ENCODE measurements around the gene LHX5.

Gene LHX5

DNA sequence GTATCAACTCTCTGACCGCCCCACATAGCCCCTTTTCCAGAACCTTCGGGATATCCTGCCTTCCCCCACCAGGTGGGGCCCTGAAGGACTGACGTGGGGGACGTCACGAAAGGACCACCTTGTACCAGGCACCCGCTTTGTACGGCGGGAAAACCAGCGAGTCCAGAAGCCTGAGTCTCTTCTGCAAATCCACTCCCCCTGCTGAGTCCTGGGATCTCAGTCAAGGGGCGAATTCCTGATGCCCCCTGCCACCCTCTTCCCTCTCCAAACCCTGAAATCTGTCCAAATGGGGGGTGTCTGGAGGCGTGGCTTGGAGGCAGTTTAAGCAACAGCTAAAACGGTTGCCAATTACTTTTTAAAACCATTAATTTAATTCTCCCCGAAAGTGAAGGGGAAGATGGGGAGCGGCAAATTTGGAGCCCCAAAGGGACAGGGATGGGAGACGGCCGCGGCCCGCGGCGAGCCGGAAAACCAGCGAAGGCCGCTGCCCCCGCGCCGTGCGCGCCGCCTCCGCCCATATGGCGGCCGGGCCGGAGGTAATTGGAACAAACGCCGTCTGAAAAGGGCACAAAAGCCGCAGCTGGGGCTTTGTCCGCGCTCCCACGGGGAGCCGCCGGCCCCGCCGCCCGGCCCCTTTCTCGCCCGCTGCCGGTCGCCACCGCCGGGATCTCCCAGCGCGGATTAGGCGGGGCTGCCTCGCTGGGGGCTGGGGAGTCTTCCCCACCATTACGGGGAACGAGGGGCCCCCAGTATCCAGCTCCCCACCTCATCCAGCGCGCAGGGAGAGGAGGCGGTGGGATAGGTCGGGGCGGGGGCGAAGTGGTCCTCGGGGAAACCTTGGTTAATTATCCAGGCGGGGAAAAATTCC, 6.6 kb downstream of the LHX5 start:
- no peak for FAIRE-seq

DNA sequence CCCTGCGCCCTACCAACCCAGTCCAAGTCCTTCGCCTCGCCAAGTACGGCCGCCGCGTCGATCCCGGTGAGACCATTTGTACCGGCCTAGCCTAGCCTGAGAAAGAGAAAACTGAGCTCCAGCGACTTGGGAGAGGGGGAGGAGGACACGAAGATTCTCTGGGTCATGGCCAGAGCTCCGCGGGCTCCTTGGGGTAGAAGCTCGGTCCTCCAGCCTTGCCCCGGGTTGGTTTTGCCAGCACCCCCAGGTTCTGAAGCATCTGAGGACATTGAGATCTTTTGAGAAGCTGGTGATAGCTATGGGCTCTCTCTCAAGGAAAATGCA, 7.3 kb downstream of the LHX5 start:
- no peak for FAIRE-seq

DNA sequence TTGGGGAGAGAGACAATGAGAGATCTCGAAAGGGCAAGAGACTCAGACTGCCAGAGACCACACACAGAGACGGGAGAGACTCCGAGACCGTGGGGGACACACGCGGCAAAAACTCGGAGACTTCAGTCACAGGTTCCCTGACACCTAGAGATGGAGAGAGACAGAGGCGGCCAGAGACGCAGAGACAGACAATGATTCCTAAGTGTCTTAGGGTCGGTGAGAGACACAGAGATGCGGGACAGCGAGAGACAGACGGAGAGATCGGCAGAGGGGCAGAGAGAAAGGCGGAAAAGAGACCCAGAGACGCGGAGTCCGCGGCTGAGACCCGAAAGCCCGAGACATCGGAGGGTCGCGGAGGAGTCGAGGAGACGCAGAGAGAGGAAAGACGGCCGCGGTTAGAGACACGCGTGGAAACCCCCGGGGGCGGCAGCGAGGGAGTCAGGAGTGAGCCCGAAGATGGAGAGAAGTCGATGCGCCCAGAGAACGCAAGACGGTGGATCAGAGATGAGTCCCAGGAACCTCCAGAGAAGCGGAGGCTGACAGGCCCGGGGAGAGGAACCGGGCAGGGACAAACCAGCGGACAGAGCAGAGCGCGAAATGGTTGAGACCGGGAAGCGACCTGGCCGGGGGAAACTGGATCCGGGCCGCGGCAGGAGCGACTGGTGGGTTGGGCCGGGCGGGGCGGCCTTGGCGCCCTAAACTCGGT, 7.8 kb downstream of the LHX5 start:
- no peak for FAIRE-seq

DNA sequence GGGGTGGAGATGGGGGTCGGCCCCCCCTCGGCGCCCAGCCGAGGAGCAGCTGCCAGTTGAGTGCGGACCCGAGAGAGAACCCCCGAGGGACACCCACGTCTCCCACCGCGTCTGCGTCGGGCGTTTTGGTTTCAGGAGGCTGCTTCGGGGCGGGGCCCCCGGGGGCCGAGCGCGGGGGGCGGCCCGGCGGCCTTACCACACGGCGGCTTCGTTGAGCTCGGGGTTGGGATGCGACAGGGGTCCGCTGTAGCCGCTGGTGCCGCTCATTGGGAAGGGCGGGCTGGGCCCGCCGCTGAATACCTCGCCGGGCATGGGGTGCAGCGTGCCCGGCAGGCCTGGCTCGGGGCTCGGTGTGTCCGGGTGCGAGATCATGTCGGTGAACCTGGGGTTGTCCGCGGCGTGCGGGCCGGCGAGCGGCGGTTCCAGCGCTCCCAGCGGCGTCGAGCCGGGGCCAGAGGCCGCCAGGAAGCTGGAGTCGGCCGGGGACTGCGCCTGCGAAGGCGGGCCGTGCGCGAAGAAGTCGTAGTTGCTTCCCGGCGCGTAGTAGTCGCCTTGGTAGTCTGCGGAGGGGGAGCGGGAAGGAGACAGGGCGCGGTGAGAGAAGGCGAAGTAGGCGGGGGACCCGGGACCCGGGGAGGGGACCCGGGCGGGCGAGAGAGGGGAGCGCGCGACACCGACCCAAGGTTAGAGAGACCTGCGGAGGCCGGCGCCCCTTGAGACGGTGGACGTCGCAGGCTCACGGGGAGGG, 8.5 kb downstream of the LHX5 start:
- no peak for FAIRE-seq

DNA sequence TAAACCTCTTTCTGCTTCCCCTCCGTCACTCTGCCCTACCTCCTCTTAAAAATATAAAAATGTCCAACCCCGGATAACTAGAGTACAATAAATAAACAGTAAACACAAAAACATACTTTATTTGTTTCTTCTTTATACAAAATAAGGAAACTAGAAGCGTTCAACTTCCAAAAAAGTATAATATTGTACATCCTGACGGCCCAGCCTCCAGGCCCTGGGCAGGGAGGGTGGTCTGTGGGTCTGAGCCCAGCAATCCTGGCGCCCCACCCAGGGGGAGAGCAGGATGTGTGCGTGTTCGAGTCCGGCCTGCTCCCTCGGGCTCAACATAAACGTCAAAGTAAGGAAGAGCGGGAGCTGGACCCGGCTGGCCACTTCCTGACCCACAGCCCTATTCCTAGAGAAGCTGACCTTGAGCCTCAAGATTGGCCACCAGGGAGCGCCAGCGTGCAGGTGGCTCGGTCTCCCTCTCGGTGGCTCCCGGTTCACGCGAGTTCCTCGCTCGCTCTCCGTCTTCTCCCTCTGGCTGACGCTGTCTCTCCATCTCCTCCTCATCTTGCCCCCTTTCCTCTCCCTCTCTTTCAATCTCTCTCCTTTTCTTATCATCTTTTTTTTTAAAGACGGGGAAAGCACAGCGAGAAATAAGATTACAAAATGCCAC, 9.4 kb downstream of the LHX5 start:
- no peak for FAIRE-seq

DNA sequence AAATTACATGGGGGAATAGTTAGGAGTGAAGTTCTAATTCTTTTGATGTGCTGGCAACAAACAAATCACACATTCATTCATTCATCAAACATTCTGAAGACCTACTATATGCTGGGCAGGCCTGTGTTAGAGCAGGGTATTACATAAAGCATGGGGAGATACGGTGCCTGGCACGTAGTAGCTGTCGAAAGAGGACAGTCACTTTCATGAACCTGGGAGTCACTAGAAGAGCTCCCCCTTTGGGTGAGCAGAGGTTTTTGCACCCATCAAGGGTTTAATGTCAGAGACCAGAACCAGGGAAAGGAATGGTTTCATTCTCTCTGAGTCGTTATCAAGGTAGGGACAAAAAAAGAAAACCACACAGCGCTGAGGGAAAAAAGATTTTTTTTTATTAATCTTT, 10.0 kb downstream of the LHX5 start:
- no peak for FAIRE-seq

DNA sequence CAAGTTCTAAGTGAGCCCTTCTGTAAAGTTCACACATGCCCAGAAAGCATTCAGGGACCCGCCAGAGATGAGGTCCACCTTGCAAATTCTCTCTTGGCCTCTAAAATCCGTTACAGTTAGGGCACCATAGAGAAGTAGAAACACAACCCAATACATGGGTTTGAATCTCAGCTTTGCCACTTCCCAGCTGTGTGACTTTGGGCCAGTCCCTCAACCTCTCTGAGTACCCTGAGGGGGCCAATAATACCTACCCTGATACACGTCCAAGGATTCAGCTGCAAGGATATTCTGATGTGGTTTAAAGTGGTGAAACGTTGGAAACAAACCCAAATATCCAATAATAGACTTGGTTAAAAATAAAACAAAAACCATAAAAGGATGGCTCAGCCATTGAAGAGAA, 11.7 kb downstream of the LHX5 start:
- no peak for FAIRE-seq

DNA sequence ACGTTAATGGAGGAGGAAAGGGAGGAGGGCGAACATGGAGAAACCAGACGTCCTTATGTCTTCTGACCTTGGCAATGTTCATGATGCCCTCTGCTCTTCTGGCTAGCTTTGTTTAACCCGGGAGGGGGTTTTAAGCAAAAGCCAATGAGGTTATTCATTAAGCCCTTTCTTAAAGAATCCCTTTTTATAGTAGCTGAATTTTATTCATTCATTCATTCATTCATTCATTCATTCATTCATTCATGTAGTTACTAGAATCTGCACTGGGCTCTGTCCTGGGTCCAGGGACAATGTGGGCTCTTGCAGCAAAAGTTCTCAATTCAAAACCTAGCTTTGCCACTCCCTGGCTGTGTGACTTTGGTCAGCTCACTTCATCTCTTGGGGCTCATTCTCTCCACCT, 14.0 kb downstream of the LHX5 start:
- FAIRE-seq, result no peak

DNA sequence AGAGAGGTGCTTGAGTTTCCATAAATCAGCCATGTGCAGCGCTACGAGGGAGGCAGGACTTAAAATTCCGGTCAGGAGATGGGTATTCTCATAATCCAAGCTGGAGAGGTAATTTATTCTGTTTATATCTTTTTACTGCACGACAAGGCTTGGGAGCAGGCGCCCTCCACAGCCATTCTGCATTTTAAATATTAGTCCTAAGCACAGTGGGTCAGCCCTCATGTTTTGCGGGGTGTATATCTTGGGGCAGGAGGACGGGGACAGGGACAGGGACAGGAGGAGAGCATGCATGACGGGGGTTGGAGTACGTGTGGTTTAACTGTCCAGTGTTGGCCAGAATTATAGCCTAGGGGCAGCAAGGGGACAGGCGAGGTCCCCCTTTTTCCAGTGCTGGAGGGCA, 14.5 kb downstream of the LHX5 start:
- no peak for FAIRE-seq

DNA sequence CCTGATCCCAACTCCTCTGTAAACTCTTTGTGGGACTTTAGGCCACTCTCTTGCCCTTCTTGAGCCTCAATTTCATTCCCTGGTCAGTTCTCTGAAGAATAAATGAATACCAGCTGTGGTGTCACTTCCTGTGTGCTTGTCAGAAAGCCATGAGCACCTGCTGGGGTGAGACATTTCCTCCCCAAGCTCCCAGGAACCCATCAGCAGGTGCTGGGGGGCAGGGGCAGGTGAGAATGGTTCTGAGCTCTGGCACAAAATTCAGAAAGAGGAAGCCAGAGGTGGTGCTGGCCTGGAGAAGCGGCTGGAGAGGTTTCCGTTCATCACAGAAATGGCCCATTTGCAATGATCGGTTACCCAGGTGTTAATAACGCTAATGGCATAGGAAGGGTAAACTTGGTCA, 14.9 kb downstream of the LHX5 start:
- FAIRE-seq, result no peak

DNA sequence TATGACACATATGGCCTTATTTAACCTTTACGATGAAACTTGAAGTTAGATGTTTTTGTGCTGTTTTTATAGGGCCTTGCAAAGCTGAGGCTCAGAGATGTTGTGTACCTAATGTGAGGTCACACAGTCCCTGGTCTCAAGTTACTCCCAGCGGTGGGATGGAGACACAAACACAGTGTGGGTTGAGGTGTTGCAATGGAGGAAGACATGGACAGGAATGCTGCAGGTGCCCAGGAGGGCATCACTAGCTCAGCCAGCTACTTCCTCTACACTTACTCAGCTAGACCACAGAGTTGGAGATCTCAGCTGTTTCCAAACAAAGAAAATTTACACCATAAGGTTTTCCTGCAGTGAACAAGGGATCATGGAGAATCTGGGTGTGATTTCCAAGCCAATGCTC, 15.5 kb downstream of the LHX5 start:
- no peak for FAIRE-seq

DNA sequence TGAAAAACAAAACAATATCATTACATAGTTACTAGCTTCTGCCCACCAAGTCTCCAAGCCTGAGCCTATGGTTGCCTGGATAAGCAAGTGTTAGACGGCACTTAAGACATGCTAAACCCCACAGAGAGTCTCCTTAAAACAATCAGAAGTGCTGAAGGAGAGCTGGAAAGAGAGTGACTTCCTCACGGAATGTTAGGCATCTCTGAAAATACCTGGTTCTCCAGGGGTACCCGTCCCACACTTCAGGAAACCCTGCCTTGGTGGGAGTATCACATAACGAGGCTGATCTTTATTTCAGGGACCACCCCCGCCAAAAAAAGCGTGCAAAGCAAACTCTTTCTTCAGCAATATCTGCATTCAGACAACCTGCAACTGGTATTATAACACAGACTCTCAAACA, 18.3 kb downstream of the LHX5 start:
- FAIRE-seq, result no peak

DNA sequence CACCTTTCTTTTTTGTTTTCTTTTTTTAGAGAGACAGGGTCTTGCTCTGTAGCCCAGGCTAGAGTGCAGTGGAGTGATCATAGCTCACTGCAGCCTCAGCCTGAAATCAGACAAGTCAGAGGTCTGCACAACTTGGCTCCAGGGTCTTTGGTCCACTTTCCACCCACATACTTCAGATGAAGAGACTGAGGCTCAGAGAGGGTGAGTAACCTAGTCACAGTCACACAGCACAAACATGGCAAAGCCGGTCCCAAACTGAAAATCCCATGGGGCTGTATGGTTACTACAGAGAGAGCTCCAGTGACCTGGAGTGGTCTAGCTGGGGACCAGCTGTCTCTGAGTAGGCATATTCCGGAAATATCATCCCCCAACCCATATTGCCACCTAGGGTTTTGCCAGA, 19.2 kb downstream of the LHX5 start:
- no peak for FAIRE-seq

DNA sequence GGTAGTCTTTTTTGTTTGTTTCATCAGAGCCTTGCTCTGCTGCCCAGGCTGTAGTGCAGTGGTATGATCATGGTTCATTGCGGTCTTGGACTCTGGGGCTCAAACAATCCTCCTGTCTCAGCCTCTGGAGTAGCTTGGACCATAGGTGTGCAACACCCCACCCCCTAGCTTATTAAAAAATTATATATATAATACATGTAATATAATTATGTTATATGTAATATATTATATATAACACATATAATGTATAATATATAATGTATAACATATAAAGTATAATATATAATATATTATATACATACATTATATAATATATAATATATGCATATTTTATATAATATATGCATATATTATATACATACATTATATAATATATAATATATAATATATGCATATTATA, 21.8 kb downstream of the LHX5 start:
- FAIRE-seq, result peak; percentile 99

DNA sequence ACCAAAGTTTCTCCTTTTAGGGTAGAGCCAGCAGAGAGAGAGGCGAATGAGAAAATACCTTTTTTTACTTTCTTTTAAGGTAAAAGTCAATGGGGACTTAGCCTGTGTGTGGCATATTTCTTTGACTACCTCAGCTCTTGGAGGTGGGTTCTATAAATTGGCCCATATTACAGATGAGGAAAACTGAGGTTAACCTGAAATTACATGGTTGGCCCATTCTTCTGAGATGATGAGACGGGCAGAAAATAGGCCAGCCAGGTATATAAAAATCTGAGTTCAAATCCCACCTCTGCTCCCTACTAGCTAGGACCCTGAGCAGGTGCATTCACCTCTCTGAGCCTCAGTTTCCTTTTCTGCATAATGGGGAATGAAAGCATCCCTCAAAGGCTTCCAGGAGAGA, 22.4 kb downstream of the LHX5 start:
- FAIRE-seq, result no peak

DNA sequence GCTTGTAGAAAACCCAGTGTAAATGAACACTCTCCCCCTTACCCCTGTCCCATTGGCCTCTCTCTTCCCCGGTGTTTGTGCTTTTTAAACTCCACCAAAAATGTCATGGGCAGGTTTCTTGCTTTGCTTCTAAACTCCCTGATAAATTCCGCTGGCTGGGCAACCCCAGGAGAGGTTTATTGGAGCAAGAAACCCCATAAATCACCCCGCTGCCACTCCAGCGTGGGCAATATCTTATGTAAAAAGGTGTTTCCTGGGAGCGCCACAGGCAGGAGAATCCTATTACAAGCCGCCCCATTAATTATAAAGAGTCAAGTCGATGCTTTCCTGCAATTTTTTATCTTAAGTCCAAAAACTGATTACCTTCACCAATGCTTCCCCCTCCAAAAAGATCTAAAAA, 22.8 kb downstream of the LHX5 start:
- FAIRE-seq, result no peak

DNA sequence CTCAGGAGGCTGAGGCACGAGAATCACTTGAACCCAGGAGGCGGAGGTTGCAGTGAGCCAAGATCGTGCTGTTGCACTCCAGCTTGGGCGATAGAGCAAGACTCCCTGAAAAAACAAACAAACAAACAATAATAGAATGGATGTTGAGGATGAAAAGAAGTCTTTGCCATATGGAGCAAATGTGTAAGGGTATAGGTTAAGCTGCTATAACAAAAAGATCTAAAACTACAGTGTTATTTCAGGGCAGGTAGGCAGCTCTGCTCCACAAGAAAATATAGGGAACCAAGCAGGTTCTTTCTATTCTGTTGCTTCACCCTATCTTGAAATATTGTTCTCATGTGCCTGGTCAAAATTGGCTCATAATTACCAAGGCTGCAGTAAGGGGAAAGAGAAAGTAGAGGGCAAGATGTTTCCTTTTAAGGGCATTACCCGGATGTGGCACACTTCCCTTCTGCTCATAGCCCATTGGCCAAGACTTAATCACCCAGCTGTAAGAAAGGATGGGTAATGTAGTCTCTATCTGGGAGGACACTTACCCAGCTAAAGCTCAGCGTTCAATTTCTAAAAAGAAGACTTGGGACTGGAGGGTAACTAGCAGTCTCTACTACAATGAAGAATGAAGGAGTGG, 26.0 kb downstream of the LHX5 start:
- FAIRE-seq, result no peak

DNA sequence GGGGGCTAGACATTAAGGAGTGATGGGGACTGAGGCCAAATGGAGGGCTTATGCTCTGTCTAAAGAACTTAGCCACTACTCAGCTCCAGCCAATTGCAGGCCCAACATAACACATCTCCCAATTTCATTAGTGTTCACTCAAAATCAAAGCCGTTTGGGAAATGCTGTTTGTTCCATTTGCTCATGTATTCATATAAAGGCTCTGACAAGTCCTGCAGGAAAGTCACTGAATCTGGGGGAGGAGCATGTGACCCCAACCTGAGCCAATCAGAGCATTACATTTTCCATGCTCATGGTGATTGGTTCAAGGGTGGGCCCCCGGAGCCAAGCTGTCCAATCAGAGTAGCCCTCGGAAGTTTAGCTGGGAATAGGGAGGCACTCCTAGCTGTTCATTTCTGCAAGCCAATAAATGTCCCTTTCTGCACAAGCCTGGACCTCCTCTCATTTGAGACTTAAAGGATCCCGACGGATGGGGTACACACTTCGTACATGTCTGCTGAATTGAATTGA, 28.6 kb downstream of the LHX5 start:
- FAIRE-seq, result no peak

DNA sequence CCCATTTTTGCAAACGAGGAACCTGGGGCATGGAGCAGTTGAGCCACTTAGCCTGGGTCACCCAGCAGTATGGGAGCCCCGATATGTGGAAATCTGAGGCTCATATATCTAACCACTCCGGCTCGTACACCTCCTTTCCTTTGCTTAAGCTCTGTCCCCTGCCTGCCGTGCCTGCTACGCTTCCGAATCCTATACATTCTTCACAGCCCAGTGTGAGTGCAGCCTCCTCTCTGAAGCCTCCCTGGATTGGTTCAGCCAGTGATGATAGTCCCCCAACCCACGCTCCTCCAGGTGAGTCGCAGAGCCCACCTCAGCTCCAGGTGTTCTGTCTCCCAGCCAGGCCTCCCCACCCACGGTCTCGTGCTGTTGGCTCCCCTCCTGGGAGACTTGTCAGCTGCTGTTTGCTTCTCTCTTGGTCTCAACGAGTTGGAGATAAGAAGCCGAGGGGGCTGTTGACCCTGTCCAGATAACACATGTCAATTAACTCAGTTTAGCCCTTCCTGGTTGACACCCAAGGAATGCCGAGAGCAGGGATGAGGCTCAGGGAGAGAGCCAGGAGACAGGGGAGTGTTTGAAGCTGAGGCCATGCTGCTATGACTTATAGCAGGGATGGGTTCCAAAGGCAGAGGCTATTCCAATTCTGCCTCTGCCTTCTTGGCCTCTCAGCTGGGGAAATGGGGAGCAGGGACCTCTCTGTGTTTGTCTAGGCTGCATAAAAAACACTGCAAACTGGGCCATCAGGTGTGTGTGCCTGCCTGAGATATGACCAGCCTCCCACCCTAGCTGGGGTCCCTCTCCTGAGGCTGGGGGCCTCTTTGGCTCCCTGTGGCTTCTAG, 30.5 kb downstream of the LHX5 start:
- FAIRE-seq, result no peak

DNA sequence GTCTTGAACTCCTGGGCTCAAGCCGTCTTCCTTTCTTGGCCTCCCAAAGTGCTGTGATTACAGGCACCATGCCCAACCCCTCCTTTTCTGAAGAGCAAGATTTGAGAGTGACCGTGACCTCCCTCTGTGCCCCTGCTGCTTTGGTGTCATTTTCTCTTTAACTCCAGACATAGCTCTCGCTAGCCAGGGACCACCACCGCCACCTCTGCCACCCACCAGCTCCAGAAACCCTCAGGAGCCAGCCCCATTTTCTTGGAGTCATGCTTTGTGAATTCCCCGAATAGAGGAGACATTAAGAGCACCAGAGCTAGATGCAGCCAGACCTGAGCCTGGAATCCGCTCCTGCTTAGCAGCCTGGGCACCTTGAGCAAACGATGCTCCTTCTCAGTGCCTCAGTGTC, 31.3 kb downstream of the LHX5 start:
- FAIRE-seq, result no peak

DNA sequence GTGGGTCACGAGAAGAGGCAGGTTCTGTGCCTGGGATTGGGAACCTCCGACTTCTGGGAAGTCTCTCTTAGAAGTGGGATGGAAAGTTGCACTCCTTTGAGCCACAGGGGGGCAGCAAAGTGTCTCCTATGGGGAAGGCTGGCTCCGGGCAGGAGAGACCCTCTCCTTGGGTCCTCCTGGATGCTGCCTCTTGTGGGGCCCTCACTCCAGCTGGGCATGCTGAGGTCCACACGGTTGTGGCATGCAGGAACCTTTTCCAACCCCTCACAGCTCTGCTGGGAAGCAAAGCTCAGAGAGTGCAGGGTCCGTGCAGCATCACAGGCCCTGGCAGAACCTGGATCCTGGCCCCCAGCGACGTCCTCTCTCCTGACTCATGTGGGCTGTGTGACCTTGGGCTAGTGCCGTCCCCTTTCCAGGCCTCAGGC, 32.1 kb downstream of the LHX5 start:
- no peak for FAIRE-seq

DNA sequence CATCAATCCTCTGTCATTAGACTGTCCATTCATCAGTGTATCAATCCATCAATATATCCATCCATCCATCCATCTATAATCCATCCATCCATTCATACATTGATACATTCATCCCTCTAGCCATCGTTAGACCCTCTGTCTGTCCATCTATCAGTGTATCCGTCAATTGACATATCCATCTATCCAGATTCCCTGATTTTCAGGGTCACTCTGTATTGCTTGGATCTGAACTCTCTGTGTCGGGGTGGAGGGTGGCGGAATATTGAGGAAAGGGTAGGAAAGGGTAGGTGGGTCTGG, 32.4 kb downstream of the LHX5 start:
- no peak for FAIRE-seq
